HG02588 (cell line): ENCODE data around the gene HRC.
"Not testable (repeated sequence)": the region's sequence is repeated elsewhere in the genome, so short reads cannot be mapped to it uniquely, and the experiment has no call there.

Experiments
- ATAC-seq: cut with Tn5 transposase; IDR thresholded peaks from one replicate; pipeline ENCODE4 v1.9.1; 2021; ENCODE audit warnings: mild to moderate bottlenecking, moderate library complexity; ENCODE audit not compliant: unreplicated experiment

HRC gene

GRCh38 chr19:49136771-49137171, 18.4 kb downstream of the HRC start:
- ATAC-seq = no peak

DNA sequence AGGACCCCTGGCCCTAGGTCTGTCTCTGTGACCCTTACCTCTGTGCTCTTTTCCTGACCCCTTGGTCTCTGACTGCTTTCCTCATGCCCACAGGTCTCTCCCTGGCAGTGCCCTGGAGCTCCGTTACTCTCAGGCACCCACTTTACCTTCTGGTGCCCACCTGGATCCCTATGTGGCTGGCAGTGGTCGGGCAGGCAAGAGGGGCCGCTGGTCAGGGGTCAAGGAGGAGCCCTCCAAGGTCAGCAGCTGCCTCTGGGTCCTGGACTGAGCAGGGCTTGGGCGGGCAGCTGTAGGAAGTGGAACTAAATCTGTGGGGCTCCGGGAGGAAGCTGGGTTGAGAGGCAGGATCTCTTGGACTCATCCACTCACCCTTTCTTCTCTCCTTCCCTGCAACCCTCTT, 19.5 kb downstream of the HRC start:
- ATAC-seq = no peak

DNA sequence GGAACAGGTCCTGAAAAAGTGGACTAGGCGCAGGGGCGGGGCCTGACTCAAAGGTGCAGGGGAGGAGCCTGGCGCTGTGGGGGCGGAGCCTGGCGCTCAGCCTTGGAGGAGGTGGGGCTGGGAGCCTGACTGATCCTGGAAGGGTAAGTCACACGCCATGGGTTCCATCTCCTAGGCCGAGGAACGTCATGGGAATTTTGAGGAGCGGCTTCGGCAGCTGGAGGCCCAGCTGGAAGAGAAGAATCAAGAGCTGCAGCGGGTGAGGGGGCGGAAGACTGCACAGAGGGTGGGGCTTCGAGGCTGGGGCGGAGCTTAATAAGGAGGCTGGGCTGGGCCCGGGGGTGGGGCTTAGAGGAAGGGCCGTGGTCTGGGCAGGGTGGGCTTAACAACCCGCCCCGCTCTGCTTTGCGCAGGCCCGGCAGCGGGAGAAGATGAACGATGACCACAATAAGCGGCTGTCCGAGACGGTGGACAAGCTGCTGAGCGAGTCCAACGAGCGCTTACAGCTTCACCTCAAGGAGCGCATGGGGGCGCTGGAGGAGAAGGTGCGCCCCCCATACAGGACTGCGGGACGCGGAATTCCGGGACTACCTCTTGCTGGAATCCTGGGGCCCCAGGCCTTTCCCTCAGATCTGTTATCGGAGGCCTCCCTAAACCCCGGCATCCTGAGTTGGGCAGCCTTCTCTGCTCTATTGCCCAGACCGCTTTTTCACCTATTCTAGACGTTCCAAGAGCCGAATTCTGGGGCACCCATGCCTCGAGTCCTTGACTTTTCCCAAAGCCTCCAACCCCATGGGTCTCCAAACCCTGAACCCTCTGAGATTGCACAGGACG, 21.4 kb downstream of the HRC start:
- no peak for ATAC-seq

DNA sequence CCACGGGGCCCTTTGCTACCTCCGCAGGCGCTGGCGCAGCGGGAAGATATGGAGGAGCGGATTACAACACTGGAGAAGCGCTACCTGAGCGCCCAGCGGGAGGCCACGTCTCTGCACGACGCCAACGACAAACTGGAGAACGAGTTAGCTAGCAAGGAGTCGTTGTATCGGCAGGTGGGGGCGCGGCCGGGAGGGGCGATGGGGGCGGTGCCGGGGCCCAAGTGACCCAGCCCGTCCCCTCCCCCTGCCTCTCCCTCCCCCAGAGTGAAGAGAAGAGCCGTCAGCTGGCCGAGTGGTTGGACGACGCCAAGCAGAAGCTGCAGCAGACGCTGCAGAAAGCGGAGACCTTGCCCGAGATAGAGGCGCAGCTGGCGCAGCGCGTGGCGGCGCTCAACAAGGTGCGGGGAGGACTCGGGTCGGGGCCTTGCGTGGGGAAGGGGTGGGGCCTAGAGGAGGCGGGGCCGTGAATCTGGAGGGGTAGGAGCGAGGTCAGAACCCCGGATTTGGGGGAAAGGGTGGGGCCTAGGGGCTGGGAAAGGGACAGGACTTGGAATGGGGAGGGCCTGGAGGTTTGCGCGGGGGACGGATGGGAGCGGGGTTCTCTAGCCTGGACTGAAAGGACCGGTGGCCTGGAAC, 22.1 kb downstream of the HRC start:
- ATAC-seq = no peak

GRCh38 chr19:49130325-49130724, 24.9 kb downstream of the HRC start:
- no peak for ATAC-seq

GRCh38 chr19:49129238-49129583, 26.0 kb downstream of the HRC start:
- no peak for ATAC-seq

DNA sequence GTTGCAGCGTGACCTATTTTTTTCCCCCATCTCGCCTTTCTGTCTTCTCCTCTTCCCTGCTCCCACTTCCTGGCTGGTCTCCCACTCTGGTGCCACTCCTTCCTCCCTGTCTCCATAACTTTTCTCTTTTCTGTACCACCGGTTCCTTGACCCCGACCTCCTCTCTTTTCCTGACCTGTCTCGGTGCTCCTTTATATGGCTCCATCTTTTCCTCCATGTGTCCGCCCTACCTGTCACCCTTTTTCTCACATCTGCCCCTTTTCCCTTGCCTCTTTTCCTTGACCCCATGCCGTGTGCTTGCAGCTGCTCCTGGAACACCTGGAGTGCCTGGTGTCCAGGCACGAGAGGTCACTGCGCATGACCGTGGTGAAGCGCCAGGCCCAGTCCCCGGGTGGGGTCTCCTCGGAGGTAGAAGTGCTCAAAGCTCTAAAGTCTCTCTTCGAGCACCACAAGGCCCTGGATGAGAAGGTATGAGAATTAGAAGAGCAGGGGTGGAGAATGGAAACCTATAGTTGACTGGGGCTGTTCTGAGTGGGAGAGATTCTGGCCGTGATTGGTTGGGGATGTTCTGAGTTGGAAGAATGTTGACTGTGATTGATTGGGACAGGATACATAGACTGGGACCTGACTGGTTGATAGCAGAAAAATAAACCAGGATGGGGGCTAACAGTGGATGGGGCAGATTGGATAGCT, 26.5 kb downstream of the HRC start:
- no peak for ATAC-seq

- ATAC-seq = peak; percentile 85
These were observed 27.3 kb downstream of the HRC start for GRCh38 chr19:49127674-49128544.

DNA sequence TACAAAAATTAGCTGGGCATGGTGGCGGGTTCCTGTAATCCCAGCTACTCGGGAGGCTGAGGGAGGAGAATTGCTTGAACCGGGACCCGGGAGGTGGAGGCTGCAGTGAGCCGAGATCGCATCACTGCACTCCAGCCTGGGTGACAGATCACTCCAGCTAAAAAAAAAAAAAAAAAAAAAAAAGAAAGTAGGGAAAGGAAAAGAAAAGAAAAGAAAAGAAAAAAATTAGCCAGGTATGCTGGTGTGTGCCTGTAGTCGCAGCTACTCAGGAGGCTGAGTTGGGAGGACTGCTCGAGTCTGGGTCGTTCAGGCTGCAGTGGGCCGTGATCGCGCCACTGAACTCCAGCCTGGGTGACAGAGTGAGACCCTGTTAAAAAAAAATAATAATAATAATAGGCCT, 28.0 kb downstream of the HRC start:
- not testable (repeated sequence) for ATAC-seq

GRCh38 chr19:49126575-49126974, 28.6 kb downstream of the HRC start:
- ATAC-seq = no peak

DNA sequence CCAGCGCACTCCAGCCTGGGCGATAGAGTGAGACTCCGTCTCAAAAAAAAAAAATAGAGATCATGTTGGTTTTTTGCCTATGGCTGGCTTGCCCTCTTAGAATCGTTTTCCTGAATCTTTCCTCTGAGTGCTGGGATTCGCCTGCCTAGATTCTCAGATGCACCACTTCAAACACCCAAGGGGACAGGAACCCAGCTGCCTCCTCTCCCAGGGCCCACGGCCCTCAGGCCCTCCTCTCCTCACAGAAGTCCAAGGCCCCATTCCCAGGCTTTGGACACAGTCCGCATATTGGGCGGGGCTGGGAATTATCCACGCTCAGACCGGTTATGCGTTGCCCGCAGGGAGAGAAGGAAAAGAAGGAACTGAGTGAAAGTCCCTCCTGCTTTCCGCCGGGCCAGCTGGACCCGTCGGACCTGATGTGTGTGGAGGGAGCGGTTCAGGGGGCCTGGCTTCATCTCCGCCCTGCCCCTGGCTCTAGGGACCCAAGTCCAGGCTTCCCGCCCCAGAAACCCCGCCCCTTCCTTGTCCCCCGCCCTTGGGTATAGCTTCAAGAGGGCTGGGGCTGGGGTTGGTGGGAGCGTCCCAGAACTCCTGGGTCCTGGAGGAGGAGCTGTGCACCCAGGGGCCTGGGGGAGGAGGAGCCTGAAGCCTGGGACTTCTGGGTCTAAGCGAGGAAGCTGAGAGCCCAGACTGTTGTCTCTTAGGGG, 30.0 kb downstream of the HRC start:
- ATAC-seq = no peak

DNA sequence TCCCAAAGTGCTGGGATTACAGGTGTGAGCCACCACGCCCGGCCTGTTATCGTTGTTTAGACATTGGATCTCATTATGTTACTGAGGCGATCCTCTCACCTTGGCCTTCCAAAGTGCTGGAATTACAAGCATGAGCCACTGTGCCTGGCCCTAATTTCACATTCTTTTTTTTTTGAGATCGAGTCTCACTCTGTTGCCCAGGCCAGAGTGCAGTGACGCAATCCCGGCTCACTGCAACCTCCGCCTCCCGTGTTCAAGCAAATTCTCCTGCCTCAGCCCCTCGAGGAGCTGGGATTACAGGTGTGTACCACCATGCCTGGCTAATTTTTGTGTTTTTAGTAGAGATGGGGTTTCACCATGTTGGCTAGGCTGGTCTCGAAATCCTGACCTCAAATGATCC, 31.9 kb downstream of the HRC start:
- not testable (repeated sequence) for ATAC-seq

DNA sequence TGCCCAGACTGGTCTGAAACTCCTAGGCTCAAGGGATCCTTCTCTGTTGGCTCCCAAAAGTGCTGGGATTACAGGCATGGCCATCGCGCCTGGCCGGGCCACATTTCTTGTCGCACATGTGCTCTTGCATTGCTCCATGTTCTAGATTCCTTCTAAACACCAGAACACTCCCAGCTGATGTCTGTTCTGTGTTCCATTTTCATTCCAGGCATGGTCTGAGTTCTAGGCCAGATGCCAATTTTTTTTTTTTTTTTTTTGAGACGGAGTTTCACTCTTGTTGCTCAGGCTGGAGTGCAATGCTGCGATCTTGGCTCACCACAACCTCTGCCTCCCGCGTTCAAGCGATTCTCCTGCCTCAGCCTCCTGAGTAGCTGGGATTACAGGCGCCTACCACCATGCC, 33.4 kb downstream of the HRC start:
- not testable (repeated sequence) for ATAC-seq

- ATAC-seq = no peak
These were observed 34.3 kb downstream of the HRC start for GRCh38 chr19:49120868-49121267.

GRCh38 chr19:49120325-49120683, 34.9 kb downstream of the HRC start:
- ATAC-seq = no peak

DNA sequence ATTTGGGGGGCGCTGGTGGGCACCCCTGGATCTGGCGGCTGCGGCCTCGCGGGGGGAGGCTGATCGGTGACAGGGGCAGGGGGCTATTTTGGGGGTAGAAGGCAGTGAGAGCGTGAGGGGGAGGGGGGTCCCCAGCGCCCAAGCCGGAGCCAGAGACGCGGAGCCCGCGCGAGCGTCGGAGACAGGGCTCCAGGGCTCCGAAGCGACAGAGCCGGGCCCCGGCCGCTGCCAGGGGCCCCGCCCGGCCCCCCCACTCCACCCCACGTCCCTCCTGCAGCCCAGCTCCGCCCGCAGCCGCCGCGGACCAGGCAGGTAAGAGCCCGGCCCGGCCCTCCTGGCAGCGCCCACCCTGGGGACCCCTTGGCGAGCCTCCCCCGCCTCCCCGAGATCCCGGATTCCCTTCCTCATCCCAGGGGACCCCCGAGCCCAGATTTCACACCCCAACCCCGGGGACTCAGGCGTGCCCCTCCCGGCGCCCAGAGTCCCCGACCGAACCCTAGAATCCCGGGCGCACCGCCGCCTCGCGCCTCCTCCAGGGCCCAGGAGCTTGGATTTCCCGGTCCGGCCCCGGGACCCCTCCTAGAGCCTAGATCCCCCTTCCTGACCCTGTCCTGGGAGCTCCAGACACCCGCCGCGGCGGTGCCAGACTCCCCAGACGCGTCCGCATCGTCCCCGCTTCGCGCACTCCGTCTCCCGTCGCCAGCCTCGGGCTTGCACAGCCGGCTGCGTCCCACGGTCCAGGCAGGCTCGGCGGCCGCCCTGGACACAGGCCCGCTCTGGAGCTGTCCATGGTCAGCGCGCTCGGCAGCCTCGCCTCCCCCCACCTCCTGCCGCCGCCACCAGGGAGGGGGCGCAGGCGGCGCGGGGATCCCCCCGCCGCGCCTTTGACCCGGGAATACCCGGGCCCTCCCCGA, 35.5 kb downstream of the HRC start, which contains the start of gene PPFIA3:
Gene PPFIA3 (plus strand): TSS at position 134 of the 914 bp plus-strand sequence. CDS start 8,330 bp downstream, outside the sequence.
- ATAC-seq = no peak

DNA sequence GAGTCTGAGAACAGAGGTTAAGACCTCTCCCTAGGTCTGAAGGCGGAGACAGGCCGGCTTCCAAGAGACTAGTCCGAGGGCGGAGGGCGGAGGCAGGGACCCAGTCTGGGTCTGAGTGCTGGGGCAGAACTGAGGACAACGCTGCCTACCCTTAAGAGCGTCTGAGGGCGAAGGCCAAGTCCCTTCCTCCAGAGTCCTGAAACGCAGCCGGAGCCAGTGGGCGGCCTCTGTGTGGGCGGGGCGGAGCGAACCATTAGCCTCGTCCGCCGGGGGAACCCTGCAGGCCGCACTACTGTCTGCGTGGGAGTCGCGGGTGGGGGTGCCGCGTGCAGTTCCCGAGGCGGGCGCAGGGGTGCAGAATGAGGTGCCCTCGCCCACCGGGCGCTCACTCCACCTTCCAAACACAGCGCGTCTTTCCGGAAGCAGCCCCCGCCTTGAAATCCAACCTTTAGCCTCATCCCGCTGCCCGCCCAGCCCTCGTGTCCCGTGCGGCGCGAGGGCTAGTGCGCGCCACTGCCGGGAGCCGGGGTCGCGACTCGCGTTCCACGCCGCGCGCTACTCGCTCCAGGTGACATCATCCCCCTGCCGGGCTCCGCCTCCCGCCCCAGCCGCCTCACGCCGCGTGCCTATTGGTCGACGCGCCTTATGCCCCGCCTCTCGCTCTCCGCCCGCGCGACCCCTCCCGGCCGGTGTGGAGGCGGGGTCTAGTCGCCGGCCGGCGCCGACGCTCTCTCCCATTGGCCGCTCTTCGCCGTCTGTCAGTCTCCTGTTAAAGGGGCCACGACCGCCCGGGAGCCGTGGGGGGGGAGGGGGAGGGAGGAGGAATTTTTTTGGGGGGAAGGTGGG, 36.4 kb downstream of the HRC start, which contains the start of gene C19orf73:
Gene C19orf73 (minus strand): TSS at position 579 of the 846 bp plus-strand sequence. CDS start 121 bp downstream, at position 458.
- peak; percentile 72 for ATAC-seq
